ENCODE results near the gene APP.
A peak's percentile ranks its signal among the peaks of the same experiment; 100 is the strongest.
"Not testable (repeated sequence)": the region's sequence is repeated elsewhere in the genome, so short reads cannot be mapped to it uniquely, and the experiment has no call there.

The APP gene

DNA sequence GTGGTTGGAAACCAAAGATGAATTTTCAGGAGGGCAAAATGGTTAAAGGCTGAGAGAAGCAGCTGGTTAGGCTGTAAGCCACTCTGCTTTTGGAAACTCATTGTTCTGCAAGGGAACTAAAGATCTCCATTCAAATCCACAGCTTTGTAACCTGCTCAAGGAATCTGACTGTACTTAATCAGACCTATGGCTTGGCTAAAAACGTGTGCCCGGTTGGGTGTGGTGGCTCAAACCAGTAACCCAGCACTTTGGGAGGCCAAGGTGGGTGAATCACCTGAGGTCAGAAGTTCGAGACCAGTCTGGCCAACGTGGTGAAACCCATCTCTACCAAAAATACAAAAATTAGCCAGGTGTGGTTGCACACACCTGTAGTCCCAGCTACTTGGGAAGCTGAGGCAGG is 158.1 kb downstream of the APP start:
- DNase-seq: not testable (repeated sequence)

- no peak for DNase-seq
These were observed 159.2 kb downstream of the APP start for GRCh38 chr21:26011292-26011940.

DNA sequence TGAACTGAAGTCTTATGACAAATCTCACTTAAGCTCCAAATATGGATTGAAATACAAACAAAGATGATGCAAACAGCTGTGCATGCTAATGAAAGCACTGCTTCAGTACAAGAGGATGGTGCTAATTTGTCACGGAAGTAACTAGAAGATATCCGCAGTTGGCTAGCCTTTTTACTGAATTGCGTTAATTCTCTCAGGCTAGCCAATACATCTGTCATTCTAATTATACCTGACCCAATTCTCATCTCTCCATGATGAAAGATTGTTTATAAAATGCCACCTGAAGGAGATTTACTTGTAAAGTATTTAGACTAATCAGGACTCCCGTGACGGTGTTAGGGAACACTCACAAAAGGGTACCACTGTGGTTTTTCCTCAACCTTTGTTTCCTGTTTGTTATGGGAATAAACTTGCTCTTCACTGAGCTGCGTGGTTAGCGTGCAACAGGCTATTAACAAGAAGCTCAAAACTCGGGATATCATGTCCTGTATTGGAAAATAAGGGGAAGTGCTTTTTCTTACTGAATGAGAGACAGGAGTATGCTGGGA is 162.5 kb downstream of the APP start:
- DNase-seq: no peak

- DNase-seq: no peak
These were observed 165.1 kb downstream of the APP start for GRCh38 chr21:26005464-26005863.

DNA sequence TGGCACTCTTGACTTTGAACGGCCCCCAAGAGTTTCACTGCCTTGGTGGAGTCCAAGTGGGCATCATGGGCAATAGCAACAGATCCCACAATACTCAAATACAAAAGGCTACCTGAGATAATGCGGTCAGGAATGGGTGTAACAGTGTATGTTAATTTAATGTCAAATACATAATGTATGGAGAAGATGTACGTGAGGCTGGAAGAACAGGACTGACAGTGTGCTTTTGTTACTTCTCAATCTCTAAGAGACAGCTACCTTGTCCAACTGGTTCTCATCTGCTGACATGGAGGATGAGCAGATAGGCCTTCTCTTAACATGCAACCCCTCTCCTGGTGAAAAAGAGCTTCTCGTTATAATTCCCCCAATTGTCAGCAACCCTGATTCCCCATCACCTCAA is 167.2 kb downstream of the APP start:
- DNase-seq: no peak

- DNase-seq: no peak
These were observed 169.2 kb downstream of the APP start for GRCh38 chr21:26001356-26001755.

- DNase-seq: peak; percentile 12
These were observed 170.5 kb downstream of the APP start for GRCh38 chr21:25999921-26000582.

GRCh38 chr21:25997788-25998611 is 172.6 kb downstream of the APP start:
- DNase-seq: no peak

DNA sequence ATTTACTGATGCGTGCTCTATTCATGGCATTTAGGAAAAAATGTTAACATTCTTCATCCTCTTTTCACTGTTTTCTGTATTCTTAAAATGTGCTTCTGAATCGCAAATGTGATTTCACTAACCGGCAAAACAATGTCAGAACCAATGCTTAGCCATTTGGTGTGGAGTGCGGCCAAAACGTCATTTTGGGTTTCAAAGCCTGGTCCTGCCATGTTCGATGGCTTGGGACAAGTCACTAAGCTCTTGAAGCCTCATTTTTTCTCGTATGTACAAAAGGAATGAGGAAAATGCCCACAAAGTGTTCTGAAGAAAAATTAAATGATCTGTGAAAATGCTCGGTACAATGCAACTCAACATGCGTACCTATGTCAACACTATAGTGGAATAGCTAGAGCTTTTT is 175.3 kb downstream of the APP start:
- no peak for DNase-seq

DNA sequence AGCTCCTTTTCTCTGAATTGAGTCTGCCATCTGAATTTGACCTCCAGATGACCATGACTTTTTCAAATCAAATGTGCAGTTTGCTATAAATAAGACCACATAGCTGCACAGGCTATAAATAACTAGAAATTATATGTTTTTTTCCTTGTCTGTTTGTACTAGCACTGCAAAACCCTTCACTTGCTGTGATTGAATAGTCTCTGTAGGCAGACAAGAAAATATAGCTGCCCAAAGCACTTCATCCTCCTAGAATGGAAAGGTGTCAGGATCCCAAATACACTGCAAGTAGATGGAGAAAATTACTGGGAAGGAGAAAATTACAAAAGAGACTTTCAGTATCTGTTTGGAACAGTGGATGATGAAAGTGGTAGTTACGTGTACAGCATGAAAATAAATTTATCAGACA is 175.8 kb downstream of the APP start:
- DNase-seq: no peak

- no peak for DNase-seq
These were observed 181.8 kb downstream of the APP start for GRCh38 chr21:25988738-25989137.

- no peak for DNase-seq
These were observed 183.0 kb downstream of the APP start for GRCh38 chr21:25987531-25987930.

DNA sequence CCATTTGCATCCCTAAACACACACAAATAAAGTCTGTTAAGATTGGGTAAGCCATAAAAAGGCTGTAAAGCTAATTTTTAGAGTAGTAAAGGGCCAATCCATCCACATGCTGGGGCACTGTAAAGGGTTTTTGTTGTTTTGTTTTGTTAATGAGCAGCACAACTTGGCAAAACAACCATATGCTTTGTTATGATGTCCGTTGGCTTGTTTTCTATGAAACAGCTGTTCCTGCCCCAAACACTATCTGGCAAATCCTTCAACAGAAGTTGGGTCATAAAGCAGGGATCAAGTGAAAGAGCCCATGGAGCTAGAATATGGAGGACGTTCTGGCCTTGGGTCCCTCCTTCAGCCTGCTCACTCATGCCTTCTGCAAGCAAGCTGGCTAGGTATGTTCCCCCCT is 183.6 kb downstream of the APP start:
- DNase-seq: no peak

GRCh38 chr21:25985990-25986389 is 184.6 kb downstream of the APP start:
- no peak for DNase-seq

DNA sequence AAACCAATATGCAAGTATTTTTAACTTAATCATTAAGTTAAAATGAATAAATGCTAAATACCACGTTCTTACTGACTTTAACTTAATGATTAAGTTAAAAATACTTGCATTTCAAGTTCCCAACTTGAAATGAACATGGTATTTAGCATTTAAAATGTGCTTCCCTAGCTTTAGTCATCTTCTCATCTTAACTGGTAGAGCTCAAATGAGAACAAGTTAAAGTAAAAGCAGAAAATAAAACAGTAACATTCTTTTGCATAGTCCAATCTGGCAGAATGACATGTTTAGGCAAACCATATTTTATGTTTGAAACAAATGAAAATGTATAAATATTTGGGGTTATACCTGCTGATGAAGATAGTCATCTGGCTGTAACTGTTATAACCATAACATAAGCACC is 186.0 kb downstream of the APP start:
- no peak for DNase-seq

DNA sequence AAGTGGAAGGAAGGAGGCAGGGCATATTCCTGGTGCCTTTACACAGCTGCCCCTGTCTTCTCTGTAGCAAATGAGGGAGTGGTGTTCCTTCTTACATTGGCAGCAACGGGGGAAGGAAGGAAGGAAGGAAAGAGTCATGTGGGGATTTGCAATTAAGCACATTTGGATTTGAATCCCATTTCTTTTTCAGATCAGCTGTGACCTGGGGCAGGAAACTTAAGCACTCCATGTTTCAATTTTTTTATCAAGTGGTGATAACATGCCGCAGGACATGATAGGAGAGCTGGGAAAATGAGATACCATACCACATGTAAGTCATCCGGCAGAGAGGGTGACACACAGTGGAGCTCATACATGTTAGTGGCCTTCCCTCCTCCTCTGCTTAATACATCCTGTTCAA is 186.8 kb downstream of the APP start:
- DNase-seq: no peak

GRCh38 chr21:25980710-25981109 is 189.9 kb downstream of the APP start:
- no peak for DNase-seq

DNA sequence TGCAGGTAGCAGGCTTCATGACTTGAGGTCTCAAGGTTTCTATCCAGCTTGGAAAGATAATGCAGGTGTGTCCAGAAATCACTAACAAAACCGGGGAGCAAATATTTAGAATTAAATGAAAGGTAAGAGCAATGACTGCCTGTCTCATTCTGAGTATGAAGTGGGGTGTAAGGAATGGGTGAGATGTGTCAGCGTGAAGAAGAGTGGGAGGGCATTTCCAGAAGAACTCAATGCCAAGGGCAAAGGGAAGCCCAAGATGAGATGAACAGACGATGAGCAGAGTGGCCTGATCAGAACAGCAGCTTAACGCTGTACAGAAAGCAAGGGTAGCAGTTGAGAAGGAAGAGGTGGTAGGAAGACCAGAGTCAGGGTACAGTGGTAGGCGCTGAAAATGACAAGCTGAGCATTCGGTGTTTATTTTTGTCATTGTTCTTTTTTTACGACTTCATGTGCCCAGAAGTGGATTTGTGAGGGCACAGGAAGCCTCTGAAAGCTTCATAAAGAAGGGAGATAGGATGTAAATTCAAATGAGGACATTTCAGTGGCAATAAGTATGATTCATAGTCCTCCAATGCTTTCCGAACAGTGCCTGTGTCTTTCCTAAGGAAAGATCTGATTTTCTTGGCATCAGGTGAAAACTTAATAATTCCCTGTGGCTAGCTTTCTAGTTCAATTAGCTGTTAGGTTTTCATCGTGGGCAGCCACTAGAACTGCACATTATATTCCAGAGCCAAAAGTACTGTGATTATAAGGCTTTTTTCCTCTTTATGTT is 190.5 kb downstream of the APP start:
- no peak for DNase-seq

DNA sequence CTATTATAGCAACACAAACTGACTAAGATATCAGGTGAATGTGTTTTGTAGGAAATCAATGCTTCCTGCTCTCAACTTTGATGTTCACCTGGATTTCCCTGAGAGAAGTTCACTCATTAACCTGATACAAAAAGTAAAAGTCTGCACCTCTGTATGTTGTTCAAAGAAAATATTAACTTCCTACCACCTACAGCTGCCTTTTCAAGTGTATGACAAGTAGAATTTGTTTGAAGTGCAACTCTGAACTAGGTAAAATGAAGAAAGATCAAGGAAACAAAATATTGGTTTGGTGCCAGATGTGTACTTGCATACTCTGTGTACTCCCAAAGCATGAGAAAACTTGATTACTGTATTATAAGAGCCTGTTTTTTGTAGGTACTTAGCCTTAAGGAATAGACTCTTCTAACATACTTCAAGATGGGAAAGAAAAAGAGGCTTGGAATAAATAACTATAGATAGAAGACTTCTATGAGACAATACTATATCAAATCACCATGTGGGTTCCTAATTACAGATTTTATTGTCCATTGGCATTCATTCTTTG is 193.4 kb downstream of the APP start:
- no peak for DNase-seq

- no peak for DNase-seq
These were observed 195.6 kb downstream of the APP start for GRCh38 chr21:25974964-25975363.

- no peak for DNase-seq
These were observed 200.2 kb downstream of the APP start for GRCh38 chr21:25970254-25970930.

DNA sequence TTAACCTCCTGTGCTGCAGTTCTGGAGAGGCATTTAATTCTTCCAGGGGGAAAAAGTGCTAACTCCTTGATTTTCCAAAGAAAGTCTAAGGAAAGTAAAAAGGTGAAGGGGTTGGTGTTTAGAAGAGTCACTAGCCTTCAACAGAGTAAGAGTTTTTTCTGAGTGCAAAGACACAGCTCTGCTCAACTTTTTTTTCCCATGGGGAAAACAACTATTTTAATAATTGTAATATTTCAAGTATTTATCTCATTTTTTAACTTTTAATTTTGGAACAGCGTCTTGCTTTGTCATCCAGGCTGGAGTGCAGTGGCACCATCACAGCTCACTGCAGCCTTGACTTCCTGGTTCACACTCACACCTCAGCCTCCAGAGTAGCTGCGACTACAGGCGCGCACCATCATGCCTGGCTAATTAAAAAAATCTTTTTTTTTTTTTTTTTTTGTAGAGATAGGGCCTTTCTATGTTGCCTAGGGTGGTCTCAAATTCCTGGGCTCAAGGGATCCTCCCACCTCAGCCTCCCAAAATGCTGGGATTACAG is 202.6 kb downstream of the APP start:
- DNase-seq: no peak
